ENCODE results near the gene DGKI.

The DGKI gene

DNA sequence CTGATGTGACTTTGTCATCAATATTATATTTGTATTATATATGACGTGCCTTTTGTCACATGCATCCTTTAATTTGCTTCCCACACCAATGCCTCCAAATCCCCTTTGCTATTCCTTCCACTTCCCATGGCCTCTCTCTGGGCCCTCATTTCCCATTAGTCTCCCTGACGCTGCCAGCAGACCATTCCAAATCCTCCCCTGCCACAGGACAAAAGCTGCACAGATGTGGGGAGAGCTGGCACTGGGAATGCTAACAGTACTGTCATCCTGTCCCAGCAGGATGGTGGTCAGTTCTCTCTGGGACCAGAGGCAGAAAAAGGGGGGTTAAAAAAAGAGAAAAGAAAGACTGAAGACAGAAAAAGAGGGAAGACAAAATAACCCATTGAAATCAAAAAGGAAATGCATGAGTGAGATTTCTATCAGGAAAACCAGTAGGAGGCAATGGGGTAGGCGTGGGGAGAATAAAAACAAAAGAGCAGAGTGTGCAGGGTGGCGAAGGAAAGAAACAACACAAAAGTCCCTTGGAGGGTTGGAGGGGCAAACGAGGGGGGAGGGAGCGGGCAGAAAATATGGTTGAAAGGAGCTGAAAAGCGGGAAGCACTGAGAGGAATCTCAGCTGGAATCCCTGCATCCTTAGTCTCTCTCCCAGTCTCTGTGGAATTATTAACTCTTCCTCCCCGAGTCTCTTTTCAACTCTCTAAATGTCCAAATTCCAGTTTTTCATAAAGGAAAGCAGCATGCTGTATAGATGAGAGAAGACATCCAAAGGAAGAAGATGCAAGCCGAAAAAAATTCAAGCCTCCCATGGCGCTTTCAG lies 444.0 kb downstream of the DGKI start:
- no peak for DNase-seq

DNA sequence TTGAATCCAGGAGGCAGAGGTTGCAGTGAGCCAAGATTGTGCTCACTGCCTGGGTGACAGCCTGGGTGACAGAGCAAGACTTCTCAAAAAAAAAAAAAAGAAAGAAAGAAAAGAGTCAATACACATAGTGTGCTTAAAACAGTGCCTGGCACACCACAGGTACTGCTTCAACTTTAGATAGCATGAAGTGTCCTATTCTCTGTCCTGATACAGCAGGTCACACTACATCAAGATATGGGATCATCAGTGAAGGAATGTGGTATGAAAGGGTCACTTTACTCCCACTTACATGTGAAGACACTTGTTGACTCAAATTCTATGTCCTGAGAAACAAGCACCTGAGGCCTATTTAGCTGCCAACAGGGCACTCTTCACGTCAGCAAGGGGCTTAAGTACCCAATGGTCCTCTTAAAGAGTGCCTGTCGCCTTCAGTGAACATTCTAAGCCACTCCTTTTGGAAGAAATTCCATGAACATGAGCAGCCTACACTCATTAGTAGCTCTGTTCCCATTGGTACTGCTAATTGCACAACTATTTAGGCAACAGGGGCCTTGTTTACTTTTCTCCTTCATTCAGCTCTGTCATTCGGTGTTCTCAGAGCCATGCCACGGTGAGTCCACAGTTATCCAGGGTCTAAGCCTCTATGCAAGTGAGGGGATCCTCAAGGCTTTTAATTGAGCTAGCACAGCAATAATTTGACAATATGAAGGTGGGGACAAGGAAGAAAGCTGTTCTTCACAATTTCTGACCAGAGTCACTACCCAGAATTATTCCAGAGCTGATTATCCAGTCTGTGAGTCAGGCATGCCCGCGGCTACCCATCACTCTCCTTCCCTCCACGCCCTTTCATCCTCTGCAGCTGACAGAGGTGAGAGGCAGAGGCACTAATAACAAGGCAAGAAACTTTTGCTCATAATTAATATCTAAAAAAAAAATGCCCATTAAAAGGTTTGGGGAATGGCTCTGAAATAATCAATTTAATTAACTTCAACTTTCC lies 446.6 kb downstream of the DGKI start:
- no peak for DNase-seq

- no peak for DNase-seq
Measured at GRCh38 chr7:137396051-137396450, 450.7 kb downstream of the DGKI start.

- no peak for DNase-seq
Measured at GRCh38 chr7:137395420-137395819, 451.4 kb downstream of the DGKI start.

GRCh38 chr7:137393570-137393969 lies 453.2 kb downstream of the DGKI start:
- DNase-seq, result no peak

GRCh38 chr7:137390076-137390475 lies 456.7 kb downstream of the DGKI start:
- DNase-seq, result no peak

- no peak for DNase-seq
Measured at GRCh38 chr7:137388916-137389315, 457.9 kb downstream of the DGKI start.

DNA sequence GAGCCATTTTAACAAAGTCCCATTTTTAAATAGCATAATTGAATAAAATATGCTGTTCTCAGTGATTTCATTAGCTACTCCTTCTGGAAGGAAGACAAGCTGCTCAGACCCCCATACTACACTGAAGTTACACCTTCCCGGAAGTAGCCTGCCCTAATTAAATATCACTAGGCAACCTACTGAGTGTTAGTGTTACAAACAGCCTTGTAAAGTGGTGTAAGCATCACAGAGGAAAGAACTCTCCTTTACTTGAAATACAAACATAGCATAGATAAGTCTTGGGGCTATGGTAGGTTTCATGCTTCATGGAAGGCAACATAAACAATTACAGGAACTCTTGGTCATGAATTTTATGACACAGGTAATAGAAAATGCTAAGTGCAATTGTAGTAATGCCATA lies 459.8 kb downstream of the DGKI start:
- DNase-seq, result no peak

DNA sequence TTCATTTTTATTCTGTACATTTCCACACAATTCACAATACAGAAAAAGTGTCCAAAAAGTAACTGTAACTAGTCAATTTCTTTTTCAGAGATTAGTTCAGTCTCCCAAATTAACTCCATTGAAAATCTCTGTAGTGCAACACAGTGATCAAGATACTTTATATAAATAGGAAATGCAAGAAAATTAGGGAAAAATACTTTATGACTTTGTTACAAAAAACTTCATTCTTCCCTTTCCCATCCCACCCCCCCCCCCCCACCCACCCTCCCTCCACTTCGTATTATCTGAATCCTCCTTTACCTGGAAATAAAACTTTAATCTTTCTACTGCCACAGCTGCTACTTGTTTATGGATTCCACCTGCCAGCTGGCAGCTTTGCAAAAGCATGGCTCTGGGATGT lies 465.7 kb downstream of the DGKI start:
- DNase-seq, result no peak

- DNase-seq, result no peak
Measured at GRCh38 chr7:137373507-137373906, 473.3 kb downstream of the DGKI start.

GRCh38 chr7:137371616-137372015 lies 475.2 kb downstream of the DGKI start:
- no peak for DNase-seq

DNA sequence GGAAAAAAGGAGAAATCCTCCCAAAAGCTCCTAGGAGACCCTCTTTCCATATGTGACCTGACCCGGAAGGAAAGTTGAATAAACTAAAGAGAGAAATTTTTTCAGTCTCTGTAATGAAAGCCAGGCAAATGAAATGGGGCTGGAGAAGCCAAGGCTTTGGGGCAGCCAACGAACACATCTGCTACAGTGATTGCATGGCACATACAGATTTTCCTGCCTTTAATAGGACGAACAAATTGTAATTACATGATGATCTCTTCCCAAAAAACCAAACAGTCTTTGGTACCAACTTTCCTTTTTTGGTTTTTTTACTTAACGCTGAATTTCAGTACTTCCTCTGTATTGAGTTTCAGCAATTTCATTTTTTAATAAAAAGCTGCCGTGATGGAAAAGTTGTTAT lies 479.8 kb downstream of the DGKI start:
- no peak for DNase-seq

GRCh38 chr7:137363683-137364082 lies 483.1 kb downstream of the DGKI start:
- no peak for DNase-seq

GRCh38 chr7:137360087-137360679 lies 486.6 kb downstream of the DGKI start:
- no peak for DNase-seq

DNA sequence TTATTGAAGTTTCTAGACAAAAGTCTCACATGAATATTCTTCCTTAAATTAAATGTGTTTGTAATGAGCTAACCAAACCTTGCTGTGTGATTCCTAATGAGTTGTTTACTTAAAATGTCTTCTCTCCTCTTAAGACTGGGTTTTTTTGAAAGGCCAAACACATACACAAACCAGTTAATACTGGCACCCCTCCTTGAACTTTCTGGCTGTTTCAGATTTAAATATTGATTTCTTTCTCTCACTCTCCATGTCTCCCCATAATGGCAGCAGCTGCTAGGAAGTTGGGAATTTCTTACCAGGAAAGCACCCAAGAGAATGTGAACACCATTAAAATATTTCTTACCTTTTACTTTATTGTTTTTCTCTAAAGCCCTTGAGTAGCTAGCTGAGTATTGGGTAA lies 491.8 kb downstream of the DGKI start:
- no peak for DNase-seq

DNA sequence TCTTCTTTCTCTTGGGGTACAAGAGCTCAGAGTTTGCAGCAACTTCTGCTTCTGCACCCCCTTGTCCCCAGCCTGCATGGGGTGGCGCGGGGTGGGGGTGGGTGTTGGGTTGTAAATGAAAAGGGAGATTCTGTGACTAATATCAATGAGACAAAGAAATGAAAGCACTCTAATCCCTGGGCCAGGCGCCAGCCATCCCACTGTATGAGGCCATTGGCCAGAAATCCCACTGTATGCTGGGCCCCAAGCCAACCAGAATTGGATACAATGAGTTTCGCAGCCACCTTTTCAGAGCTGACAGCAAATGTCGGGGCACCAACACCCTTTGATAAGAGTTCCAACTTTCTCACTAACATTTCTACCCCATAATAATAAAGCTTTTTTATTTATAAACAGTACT lies 492.4 kb downstream of the DGKI start:
- DNase-seq, result no peak

DNA sequence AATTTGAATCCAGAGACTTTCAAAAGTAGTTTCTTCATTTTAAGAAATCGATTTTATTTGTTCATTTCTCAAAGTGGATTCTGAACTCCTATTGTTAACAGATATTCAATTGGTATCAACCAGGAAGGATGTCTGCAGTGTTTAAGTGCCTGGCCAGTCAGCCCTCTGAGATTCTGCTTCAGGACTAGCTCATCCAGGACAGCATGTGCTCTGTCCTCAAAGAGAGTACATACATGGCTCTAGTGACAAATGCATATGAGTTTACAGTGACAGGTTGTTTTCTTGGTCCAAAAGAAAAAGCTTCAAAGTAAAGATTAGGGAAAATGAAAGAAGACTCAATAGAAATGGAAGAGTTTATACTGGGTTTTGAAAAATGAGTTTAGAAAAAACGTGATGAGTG lies 494.8 kb downstream of the DGKI start:
- DNase-seq, result no peak

GRCh38 chr7:137345799-137346449 lies 500.9 kb downstream of the DGKI start:
- DNase-seq, result no peak

- DNase-seq, result no peak
Measured at GRCh38 chr7:137343281-137343841, 503.4 kb downstream of the DGKI start, which contains the start of gene PTN. PTN (minus strand) TSS chr7:137343733; CDS start chr7:137254973, 88,760 bp downstream.

DNA sequence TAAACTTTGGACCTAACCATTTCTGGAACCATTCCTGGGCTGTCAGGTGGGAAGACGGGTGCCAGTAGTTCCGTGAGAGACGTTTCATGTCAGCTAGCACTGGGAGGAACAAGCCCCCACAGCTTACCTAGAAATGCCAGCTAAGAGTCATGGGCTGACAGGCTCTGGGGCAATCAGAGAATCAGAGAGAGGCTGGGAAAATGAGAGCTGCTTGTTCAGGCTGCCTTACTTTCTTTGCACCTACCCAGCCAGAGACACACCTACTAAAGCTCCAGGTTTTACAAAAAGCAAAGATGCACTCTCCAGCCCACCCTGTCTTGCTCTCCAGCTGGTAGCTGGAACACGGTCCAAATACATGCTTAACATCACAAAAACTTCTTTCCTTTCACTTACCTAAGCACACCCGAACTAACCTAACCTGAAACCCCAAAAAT lies 503.9 kb downstream of the DGKI start:
- no peak for DNase-seq

DNA sequence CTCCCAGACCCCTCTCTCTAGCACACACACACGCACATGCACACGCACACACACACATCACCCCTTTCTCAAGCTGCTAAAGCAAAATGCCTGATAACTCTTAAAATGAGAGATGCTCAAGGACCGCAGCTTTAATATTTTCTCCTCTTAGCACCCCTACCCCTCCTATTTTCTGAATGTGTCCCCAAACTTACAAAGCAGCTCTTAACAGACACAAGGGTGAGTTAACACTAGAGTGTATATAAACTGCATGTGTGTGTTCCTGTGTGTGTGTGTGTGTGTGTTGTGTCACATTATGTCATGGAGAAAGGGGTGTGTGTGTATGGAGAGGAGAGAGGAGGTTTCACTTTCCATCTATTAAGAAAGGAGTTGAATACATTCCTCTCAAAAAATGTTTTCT lies 504.5 kb downstream of the DGKI start:
- DNase-seq, result no peak

- DNase-seq, result no peak
Measured at GRCh38 chr7:137337902-137338301, 508.9 kb downstream of the DGKI start.

Data from activated T-cell treated with anti-CD3 and anti-CD28 coated beads for 4 hours (primary cell).